Left cardiac atrium (tissue), 4 donors: ENCODE results near the gene CLMN. TPM values are rescaled to one million over a fixed set of nuclear protein-coding genes. Genes with fewer than 3 reads are reported as not detected.

Experiments used
- ATAC-seq, 2 donors: fragments of 200-7000 bp; cut with Tn5 transposase; one replicate each; pipeline ENCODE4 v1.9.1; 2020; ENCODE audit warnings: mild to moderate bottlenecking in 2 of 2, moderate library complexity in 2 of 2
- DNase-seq: peaks from one replicate; pipeline ENCODE4 v3.0.0-alpha.2; 2020
- intact Hi-C, 2 donors: fragments of 100-400 bp; cut with DNase I; formaldehyde crosslinking; loops; one replicate each; pipeline versions ENCODE4 v1.14.1 to v1.15.1; 2022 to 2023
- total RNA-seq, 2 donors: library from RNA; stranded (reverse); fragmentation: NEBNext Ultra II Directional; extraction: Animal tissue kit (Norgen Biotek cat#: 25700); gene quantifications; one replicate each; pipeline ENCODE4 v1.2.1, GENCODE V29; 2021
- donor health status: DM: no; HTN: yes; CAD: no.
- donor health status: DM: no; HTN: yes; CAD: no; lungs with severe emphysema.
- donor health status: DM: yes; HTN: yes; CAD: no.
- donor health status: Dilated cardiomyopathy.

Gene CLMN
- total RNA-seq, 2 donors from 2014 or later = 11.1 to 13.2 TPM

- intact Hi-C loops = no loop called here
- ATAC-seq (no peak), DNase-seq (no peak)
Observed at GRCh38 chr14:95309261-95310051, 10.3 kb downstream of the CLMN start.

- intact Hi-C loops = no loop called here
- peak in 1 of 2 donors; percentile 12 for ATAC-seq
- DNase-seq = no peak
Observed at GRCh38 chr14:95308073-95308472, 11.6 kb downstream of the CLMN start.

GRCh38 chr14:95307402-95308041 is 12.2 kb downstream of the CLMN start:
- ATAC-seq = peak; percentile 47 to 89
- intact Hi-C loops = no loop called here
- DNase-seq = no peak

- ATAC-seq (no peak), DNase-seq (no peak)
- intact Hi-C loops = no loop called here
Observed at GRCh38 chr14:95305940-95306339, 13.8 kb downstream of the CLMN start.

GRCh38 chr14:95305145-95305544 is 14.6 kb downstream of the CLMN start:
- ATAC-seq = no peak
- no peak for DNase-seq
- intact Hi-C loops = no loop called here

- intact Hi-C loops = no loop called here
- DNase-seq (no peak), ATAC-seq (no peak)
Observed at GRCh38 chr14:95304342-95304741, 15.4 kb downstream of the CLMN start.

GRCh38 chr14:95303552-95303951 is 16.2 kb downstream of the CLMN start:
- intact Hi-C loops = no loop called here
- DNase-seq = no peak
- no peak for ATAC-seq

DNA sequence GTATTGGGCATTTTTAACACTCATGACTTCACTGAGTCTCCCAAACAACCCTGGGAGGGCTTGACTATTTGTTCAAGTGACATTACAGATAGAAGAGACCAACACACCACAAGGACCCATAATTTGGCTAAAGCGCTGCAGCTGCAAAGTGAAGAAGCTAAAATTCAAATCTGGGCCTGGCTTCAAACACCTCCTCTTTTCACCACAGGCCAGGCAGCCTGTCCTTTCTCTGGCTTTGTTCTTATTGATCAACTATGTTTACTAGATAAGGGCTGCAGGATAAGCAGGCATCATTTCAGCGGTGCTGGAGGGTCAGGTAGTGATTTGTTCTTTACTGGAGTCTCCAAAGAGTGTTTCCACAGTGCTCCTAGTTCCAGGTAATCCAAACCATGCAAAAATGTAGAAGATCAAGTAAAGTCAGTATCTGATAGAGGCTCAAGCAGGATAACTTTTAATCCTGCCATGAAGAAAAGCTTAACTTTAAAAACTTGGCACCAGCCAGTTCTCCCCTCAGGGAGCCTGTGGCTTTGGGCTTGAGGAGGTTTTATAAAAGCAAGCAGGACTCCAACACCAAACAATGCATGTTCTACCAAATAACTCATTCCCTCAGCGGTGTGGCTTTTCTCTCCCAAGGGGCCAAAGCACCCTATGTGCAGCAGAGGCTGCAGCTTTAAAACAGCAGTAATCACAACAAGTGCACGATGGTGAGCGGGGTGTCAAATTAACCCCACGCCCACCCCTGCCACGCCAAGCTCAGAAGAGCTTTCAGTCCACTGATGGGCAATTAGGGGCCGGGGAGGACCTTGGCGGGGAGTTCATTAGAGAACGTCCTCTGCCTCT is 16.8 kb downstream of the CLMN start:
- no peak for DNase-seq
- no peak for ATAC-seq
- intact Hi-C loops = no loop called here

- no peak for DNase-seq
- no peak for ATAC-seq
- intact Hi-C loops = no loop called here
Observed at GRCh38 chr14:95301527-95302187, 18.1 kb downstream of the CLMN start.

DNA sequence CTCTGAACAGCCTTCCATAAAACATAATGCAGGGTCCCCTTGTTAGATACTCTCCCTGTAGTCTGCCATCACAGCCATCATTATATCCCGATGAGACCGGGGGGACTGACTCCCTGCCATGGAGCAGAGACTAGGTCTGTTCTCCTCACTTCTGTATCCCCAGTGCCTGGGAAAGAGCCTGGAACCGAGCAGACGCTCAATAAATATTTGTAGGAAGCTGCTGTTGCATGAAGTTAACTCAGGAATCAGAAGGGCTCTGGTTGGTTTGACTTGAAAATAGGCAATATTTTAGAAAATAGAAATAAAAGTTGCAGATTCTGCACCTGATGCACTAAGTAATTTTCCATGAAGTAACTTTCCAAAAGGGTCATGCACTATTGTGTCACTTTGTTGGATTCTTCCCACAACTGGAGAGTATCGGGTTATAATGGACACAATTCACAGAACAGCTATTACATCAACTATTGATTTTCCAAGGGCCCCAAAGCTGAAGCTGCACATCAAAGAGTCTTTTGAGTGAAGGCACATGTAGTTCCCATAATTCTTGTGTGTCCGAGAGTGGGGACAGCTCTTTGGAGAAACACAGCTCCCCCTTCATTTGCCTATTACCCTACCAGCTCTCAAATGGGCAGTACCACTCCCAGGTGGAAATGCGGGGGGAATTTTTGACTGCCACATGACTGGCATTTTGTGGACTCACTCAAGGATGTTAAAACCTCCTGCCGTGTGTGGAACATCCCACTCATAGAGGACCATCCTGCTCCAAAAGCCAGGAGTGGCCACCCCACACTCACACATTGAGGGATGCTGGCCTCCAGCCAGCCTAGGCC is 18.8 kb downstream of the CLMN start:
- intact Hi-C loops = no loop called here
- DNase-seq (no peak), ATAC-seq (no peak)

DNA sequence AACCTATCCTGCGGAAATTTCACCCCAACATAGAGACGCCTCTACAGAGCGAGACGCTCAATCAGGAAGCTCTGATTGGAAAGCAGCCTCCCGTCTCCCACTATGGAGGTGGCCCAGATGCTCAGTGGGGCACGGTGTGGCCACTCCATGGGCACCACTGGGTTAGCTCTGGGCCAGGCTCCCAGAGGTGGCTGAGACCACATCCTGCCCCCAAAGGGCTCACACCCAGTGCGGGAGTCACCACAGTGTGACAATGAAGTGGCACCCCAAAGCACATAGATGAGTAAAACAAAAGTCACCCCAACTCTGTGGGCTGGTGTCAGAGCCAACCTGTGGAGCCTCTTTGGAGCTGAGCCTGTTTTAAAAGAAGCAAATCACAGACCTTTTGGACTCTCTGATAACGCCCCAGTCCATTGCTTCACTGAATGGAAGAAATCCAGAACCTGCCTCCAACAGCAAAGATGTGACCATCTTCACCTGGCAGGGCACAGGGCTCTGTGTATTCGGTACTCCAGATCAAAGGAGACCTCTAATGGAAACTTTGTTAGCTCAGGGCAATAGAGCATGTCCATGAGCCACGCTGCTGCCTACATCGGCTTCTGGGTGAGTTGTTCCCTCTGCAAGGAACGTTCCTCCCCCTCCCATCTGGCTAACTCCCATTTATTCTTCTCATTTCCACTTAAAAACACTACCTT is 19.6 kb downstream of the CLMN start:
- intact Hi-C loops = no loop called here
- DNase-seq (no peak), ATAC-seq (no peak)

DNA sequence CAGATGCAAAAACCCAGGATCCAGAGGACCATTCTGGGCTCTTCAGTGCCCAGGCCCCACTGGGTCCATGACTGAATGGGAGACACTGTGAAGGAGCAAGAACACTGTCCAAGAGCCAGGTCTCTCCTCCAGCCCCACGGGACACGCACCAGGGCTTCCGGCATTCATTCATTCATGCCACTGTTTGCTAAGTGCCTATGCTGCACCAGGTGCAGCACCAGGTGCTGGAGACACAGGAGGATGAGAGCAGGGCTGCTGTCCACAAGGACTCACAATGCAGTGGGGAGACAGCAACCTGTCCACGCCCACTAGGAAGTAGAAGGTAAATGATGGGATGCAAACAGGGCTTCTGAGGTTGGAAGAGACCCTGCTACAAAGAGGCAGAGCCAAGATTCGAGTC is 20.4 kb downstream of the CLMN start:
- intact Hi-C loops = no loop called here
- DNase-seq (no peak), ATAC-seq (no peak)

- intact Hi-C loops = no loop called here
- DNase-seq (no peak), ATAC-seq (no peak)
Observed at GRCh38 chr14:95297832-95298231, 21.9 kb downstream of the CLMN start.

GRCh38 chr14:95296966-95297365 is 22.7 kb downstream of the CLMN start:
- DNase-seq (no peak), ATAC-seq (no peak)
- intact Hi-C loops = no loop called here

GRCh38 chr14:95295600-95296376 is 23.9 kb downstream of the CLMN start:
- ATAC-seq (no peak), DNase-seq (no peak)
- intact Hi-C loops = no loop called here

DNA sequence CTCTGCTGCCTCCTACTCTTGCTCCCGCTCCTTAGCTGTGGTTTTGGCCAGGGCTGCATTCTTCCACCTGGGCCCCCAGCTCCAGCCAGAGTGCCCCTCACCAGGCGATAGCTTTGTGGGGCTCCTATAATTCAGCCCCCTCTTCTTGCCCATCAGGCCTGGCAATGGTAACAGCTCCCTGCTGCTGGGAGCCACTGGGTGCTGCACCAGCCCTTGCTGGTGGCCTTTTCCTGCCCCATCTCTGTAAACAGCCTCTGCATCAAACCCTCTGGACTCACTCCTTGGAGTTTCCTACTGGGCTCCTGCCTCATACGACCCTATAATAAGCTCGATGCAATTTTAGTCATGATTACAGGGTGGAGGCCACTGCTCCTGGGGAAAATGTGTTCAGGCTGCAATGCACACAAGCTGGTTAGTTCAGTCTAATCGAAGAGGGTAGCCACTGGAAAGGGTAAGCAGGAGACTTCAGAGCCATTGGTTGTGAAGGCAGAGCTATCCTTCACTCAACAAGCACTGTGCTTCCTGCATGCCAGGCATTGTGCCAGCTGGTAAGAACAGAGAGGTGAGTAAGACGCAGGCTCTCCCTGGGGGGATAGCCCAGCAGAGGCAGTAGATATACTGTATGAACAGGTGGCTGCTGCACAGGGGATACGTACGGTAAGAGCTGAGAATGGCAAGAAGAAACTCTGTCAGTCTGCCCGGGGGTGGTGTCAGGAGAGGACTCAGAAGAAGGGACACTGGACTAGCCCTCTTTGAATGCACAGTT is 24.7 kb downstream of the CLMN start:
- DNase-seq (no peak), ATAC-seq (no peak)
- intact Hi-C loops = no loop called here

- intact Hi-C loops = no loop called here
- ATAC-seq (no peak), DNase-seq (no peak)
Observed at GRCh38 chr14:95294320-95294719, 25.4 kb downstream of the CLMN start.
